Upper lobe of right lung (tissue), 1 donor: Measurements from ENCODE around the gene JPT2. TPM values are rescaled to one million over a fixed set of nuclear protein-coding genes. Genes with fewer than 3 reads are reported as not detected.

ENCODE experiments used
- ATAC-seq: fragments of 200-7000 bp; cut with Tn5 transposase; one replicate; pipeline ENCODE4 v1.9.1; 2020; ENCODE audit warnings: mild to moderate bottlenecking, moderate library complexity
- DNase-seq: peaks from one replicate; pipeline ENCODE4 v3.0.0-alpha.2; 2020
- H3K27ac ChIP-seq: fragments of 200-600 bp; one replicate; pipeline ENCODE4 v1.8.0; 2022
- H3K27me3 ChIP-seq: fragments of 200-600 bp; one replicate; pipeline ENCODE4 v1.8.0; 2022; ENCODE audit warnings: mild to moderate bottlenecking
- H3K36me3 ChIP-seq: fragments of 200-600 bp; one replicate; pipeline ENCODE4 v1.8.0; 2022
- H3K4me1 ChIP-seq: fragments of 200-600 bp; one replicate; pipeline ENCODE4 v1.8.0; 2022
- H3K4me3 ChIP-seq: fragments of 200-600 bp; one replicate; pipeline ENCODE4 v1.8.0; 2022; ENCODE audit warnings: mild to moderate bottlenecking
- H3K9me3 ChIP-seq: fragments of 200-600 bp; one replicate; pipeline ENCODE4 v1.8.0; 2022
- CTCF ChIP-seq: fragments of 200-600 bp; IDR thresholded peaks from one replicate; pipeline ENCODE4 v1.8.0; 2022; ENCODE audit warnings: antibody characterized with exemption
- intact Hi-C: fragments of 100-400 bp; cut with DNase I; formaldehyde crosslinking; loops from one replicate; pipeline ENCODE4 v1.11.0; 2022
- microRNA-seq: library from miRNA; unstranded; fragments of <30 nt; microRNA quantifications from one replicate; pipeline ENCODE4 v1.2.0, GENCODE V29; 2020; ENCODE audit warnings: borderline microRNAs expressed
- total RNA-seq: library from RNA; stranded (reverse); fragmentation: NEBNext Ultra II Directional; extraction: Animal tissue kit (Norgen Biotek cat#: 25700); gene quantifications from one replicate; pipeline ENCODE4 v1.2.1, GENCODE V29; 2021
- donor health status: DM: no; HTN: yes; CAD: no; lungs with severe emphysema.

JPT2 gene
- total RNA-seq, 1 donor from 2014 or later, result 44.8 TPM

- no peaks in the 10 kb centered on the region for H3K4me1 ChIP-seq
- no peak for TF ChIP-seq CTCF
- H3K4me3 ChIP-seq, result no peak overlapping the region
- ATAC-seq, result no peak
- no peaks in the 10 kb centered on the region for H3K9me3 ChIP-seq
- intact Hi-C loops, result no loop called here
- DNase-seq, result no peak
- H3K27me3 ChIP-seq, result no peaks in the 10 kb centered on the region
- no peak overlapping the region for H3K27ac ChIP-seq
- peaks cover 83% of the 10 kb centered on the region for H3K36me3 ChIP-seq
Measured at GRCh38 chr16:1747934-1748333, 69.9 kb downstream of the JPT2 start.

GRCh38 chr16:1749152-1750117 is 71.4 kb downstream of the JPT2 start:
- no peak for DNase-seq
- H3K27me3 ChIP-seq, result no peaks in the 10 kb centered on the region
- no peak overlapping the region for H3K27ac ChIP-seq
- H3K4me3 ChIP-seq, result no peak overlapping the region
- H3K9me3 ChIP-seq, result no peaks in the 10 kb centered on the region
- peaks cover 77% of the 10 kb centered on the region for H3K36me3 ChIP-seq
- ATAC-seq, result peak; percentile 10
- intact Hi-C loops, result no loop called here
- no peak for TF ChIP-seq CTCF
- H3K4me1 ChIP-seq, result no peaks in the 10 kb centered on the region

Small RNA genes within 50 kb of the gene (microRNA-seq; reads per million reads assigned to microRNA genes)
- not detected for gene MIR3177

Other genes starting within 250 kb of the JPT2 start
- gene PERCC1, start 247.2 kb upstream of the JPT2 start, total RNA-seq, result not detected
- 4.1 TPM for gene CCDC154, start 233.7 kb upstream of the JPT2 start, total RNA-seq
- 138 TPM for gene CLCN7, start 203.3 kb upstream of the JPT2 start, total RNA-seq
- not detected for gene PTX4, start 189.3 kb upstream of the JPT2 start, total RNA-seq
- 26.0 TPM for gene TELO2, start 184.9 kb upstream of the JPT2 start, total RNA-seq
- gene TMEM204, start 144.6 kb upstream of the JPT2 start, total RNA-seq, result 69.2 TPM
- gene IFT140, start 66.2 kb upstream of the JPT2 start, total RNA-seq, result 38.4 TPM
- gene CRAMP1, start 65.9 kb upstream of the JPT2 start, total RNA-seq, result 21.4 TPM
- 77.3 TPM for gene MAPK8IP3, start 27.9 kb downstream of the JPT2 start, total RNA-seq
- gene NME3, start 93.3 kb downstream of the JPT2 start, total RNA-seq, result 67.2 TPM
- gene EME2, start 94.5 kb downstream of the JPT2 start, total RNA-seq, result 19.2 TPM
- 62.7 TPM for gene MRPS34, start 94.9 kb downstream of the JPT2 start, total RNA-seq
- 43.0 TPM for gene SPSB3, start 104.3 kb downstream of the JPT2 start, total RNA-seq
- gene NUBP2, start 104.7 kb downstream of the JPT2 start, total RNA-seq, result 38.9 TPM
- gene IGFALS, start 115.4 kb downstream of the JPT2 start, total RNA-seq, result 2.5 TPM
- 71.8 TPM for gene HAGH, start 148.5 kb downstream of the JPT2 start, total RNA-seq
- 17.2 TPM for gene FAHD1, start 148.9 kb downstream of the JPT2 start, total RNA-seq
- gene MEIOB, start 193.9 kb downstream of the JPT2 start, total RNA-seq, result not detected
- gene HS3ST6, start 240.1 kb downstream of the JPT2 start, total RNA-seq, result not detected